VCaP (cell line): ENCODE results near the gene SPAAR.
"Not testable (repeated sequence)": the region's sequence is repeated elsewhere in the genome, so short reads cannot be mapped to it uniquely, and the experiment has no call there.

Source experiments
- H3K27ac ChIP-seq: fragments of 450-650 bp; 2 replicates; pipeline ENCODE4 v1.5.1; 2017
- TF ChIP-seq, protein P1 (sequence below): fragments of 450-650 bp; conservative IDR thresholded peaks from 2 replicates; pipeline ENCODE4 v1.5.1; 2017; ENCODE audit warnings: mild to moderate bottlenecking, moderate library complexity

Gene SPAAR

DNA sequence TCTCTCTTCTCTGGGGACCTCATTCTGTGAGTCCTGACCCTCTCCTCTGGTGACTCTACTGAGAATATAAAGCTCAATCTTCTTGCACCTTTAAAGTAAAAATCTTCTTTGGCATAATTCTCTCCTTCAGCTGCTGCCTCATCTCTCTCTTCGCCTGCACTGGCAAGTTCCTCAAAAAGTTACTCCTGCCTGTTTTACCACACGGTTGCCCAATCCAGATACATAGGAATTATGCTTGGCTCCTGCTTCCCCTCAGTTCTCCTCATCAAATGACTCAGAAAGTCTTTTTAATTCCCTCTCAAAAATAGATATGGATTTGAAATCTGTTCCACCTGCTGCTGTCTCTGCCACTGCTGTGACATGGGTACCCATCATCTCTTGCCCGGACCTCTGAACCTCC is 17.6 kb upstream of the SPAAR start:
- TF ChIP-seq, protein P1, sequence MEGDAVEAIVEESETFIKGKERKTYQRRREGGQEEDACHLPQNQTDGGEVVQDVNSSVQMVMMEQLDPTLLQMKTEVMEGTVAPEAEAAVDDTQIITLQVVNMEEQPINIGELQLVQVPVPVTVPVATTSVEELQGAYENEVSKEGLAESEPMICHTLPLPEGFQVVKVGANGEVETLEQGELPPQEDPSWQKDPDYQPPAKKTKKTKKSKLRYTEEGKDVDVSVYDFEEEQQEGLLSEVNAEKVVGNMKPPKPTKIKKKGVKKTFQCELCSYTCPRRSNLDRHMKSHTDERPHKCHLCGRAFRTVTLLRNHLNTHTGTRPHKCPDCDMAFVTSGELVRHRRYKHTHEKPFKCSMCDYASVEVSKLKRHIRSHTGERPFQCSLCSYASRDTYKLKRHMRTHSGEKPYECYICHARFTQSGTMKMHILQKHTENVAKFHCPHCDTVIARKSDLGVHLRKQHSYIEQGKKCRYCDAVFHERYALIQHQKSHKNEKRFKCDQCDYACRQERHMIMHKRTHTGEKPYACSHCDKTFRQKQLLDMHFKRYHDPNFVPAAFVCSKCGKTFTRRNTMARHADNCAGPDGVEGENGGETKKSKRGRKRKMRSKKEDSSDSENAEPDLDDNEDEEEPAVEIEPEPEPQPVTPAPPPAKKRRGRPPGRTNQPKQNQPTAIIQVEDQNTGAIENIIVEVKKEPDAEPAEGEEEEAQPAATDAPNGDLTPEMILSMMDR: no peak
- no peak overlapping the region for H3K27ac ChIP-seq

DNA sequence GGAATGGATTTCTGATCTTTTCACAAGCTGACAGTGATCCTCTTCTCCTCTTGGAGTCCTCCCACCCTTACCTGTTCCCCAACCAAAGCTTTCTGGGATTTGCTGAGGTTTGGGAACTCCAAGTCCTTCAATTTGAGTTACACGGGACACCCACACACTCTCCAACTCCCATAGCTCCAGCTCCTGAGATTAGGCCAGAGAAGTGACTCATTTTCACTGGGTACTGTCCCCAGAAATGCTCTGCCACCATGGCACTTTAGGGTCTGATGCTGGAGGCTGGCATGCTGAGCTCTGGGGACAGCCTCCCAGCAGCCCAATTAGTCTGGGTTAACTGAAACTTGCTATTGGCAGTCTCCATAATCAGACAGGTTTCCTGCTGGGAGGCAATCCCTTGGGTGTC is 17.2 kb upstream of the SPAAR start:
- no peak overlapping the region for H3K27ac ChIP-seq
- TF ChIP-seq, protein P1: no peak

DNA sequence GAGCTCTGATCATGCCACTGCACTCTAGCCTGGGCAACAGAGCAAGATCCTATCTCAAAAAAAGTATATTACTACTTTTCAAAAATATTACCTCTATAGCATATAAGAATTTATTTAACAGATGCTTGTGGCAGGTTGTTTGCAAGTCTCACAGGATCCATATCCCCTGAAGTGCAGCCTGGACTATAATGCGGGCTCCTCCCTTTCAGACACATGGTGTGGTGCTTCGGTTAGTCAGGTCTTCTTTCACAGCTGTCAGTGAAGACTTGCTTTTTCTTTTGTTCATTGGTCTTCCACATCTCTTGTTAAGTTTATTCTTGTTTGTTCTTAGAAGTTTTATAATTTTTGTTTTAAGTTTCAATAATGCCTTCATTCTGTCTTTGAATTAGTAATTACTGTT is 12.7 kb upstream of the SPAAR start:
- H3K27ac ChIP-seq: peak overlapping the region; percentile 67
- TF ChIP-seq, protein P1: no peak

DNA sequence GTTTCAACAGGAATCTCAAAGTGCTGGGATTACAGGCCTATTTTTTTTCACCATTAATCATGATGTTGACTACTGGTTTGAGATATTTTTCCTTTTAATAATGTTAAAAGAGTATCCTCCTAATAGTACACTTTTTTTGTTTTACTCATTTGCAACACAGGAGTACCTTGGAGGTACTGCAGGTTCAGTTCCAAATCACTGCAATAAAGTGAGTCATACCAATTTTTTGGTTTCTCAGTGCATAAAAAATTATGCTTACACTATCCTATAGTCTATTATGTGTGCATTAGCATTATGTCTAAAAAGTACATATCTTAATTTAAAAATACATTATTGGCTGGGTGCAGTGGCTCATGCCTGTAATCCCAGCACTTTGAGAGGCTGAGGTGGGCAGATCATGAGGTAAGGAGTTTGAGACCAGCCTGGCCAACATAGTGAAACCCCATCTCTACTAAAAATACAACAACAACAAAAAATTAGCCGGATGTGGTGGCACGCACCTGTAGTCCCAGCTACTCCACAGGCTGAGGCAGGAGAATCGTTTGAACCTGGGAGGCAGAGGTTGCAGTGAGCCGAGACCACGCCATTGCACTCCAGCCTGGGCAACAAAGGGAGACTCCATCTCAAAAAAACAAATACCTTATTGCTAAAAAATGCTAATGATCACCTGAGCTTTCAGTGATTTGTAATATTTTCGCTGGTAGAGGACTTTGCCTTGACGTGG is 11.8 kb upstream of the SPAAR start:
- H3K27ac ChIP-seq: not testable (repeated sequence)

DNA sequence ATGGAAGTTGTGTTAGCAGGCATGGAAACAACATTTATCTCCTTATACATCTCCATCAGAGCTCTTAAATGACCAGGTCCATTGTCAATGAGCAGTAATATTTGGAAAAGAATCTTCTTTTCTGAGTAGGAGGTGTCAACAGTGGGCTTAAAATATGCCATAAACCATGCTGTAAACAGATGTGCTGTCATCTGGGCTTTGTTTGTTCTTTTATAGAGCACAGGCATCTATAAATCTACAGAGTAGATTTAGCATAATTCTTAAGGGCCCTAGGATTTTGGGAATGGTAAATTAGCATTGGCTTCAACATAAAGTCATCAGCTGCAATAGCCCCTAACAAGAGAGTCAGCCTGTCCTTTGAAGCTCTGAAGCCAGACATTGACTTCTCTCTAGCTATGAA is 11.0 kb upstream of the SPAAR start:
- no peak overlapping the region for H3K27ac ChIP-seq
- TF ChIP-seq, protein P1: no peak

DNA sequence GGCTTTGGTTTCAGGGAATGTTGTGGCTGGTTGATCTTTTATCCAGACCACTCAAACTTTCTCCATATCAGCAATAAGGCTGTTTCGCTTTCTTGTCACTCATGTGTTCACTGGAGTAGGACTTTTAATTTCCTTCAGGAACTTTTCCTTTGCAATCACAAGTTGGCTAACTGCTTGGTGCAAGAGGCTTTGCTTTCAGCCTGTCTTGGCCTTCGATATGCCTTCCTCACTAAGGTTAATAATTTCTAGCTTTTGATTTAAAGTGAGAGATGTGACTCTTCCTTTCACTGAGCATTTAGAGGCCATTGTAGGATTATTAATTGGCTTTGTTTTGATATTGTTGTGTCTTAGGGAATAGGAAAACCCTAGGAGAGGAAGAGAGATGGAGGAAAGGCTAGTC is 10.3 kb upstream of the SPAAR start:
- TF ChIP-seq, protein P1: no peak
- no peak overlapping the region for H3K27ac ChIP-seq

DNA sequence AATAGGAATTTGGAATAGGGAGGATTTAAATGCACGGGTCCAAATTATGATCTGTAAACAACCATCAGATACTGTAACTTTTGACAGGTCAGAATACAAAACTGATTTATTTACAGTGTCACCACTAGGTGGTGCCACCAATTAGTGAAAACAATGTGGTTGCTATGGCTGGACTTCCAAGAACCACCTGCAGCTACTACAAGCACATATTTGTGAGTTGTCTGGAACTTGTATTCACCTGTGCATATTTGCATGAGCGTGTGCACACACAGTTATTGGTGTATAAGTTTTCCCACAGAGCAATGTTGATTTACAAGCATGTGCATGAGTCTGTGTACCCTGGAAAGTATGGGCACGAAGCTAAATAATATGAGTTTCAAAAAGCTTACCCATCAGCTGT is 6.2 kb upstream of the SPAAR start:
- no peak overlapping the region for H3K27ac ChIP-seq
- TF ChIP-seq, protein P1: peak; percentile 84

DNA sequence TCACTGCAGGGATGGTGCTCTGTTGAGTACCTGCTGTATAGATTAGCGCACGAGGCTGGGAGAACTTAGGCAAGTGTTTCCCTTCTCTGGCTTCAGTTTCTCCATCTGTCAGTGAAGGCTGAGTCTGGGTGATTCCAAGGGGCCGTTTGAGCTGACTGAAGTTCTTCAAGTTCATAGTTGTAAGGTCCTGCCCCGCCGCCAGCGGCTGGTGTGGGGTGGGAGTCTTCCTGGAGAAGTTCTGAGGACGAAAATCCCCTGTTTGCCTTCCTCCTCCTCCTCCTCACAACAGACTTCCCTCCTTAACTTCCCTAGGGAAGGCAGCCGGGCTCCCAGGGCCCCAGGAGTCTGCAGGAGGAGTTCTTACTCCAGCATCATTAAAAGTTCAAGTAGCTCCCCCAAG is 5.0 kb upstream of the SPAAR start:
- peak overlapping the region; percentile 5; the same call in 1 of the 2 replicates for H3K27ac ChIP-seq
- TF ChIP-seq, protein P1: no peak
